GM19324 (cell line): ENCODE data around the gene MLF1.
A peak's percentile ranks its signal among the peaks of the same experiment; 100 is the strongest.
"Not testable (repeated sequence)": the region's sequence is repeated elsewhere in the genome, so short reads cannot be mapped to it uniquely, and the experiment has no call there.

Experiments used
- ATAC-seq: cut with Tn5 transposase; IDR thresholded peaks from one replicate; pipeline ENCODE4 v1.9.1; 2021; ENCODE audit warnings: mild to moderate bottlenecking, moderate library complexity; ENCODE audit not compliant: unreplicated experiment, low FRiP score

The MLF1 gene

GRCh38 chr3:158570999-158571702 is at the start of gene MLF1:
Gene MLF1 (plus strand): TSS chr3:158571194. CDS start chr3:158571301, 107 bp downstream.
- ATAC-seq = peak; percentile 100

- no peak for ATAC-seq
Measured at GRCh38 chr3:158522221-158523136, 48.5 kb upstream of the MLF1 start.

GRCh38 chr3:158528076-158528674 is 42.8 kb upstream of the MLF1 start:
- ATAC-seq = no peak

- ATAC-seq = no peak
Measured at GRCh38 chr3:158531334-158531733, 39.7 kb upstream of the MLF1 start.

- no peak for ATAC-seq
Measured at GRCh38 chr3:158532099-158532734, 38.8 kb upstream of the MLF1 start.

GRCh38 chr3:158535918-158536317 is 35.1 kb upstream of the MLF1 start:
- ATAC-seq = no peak

- ATAC-seq = no peak
Measured at GRCh38 chr3:158539414-158540014, 31.5 kb upstream of the MLF1 start.

GRCh38 chr3:158540066-158540465 is 30.9 kb upstream of the MLF1 start:
- ATAC-seq = no peak

GRCh38 chr3:158548691-158549090 is 22.3 kb upstream of the MLF1 start:
- no peak for ATAC-seq

- not testable (repeated sequence) for ATAC-seq
Measured at GRCh38 chr3:158549938-158550337, 21.1 kb upstream of the MLF1 start.

- no peak for ATAC-seq
Measured at GRCh38 chr3:158552124-158552523, 18.9 kb upstream of the MLF1 start.

GRCh38 chr3:158559504-158559903 is 11.5 kb upstream of the MLF1 start:
- no peak for ATAC-seq

GRCh38 chr3:158560979-158561378 is 10.0 kb upstream of the MLF1 start:
- ATAC-seq = no peak

- ATAC-seq = no peak
Measured at GRCh38 chr3:158562674-158563073, 8.3 kb upstream of the MLF1 start.

GRCh38 chr3:158563076-158563475 is 7.9 kb upstream of the MLF1 start:
- no peak for ATAC-seq

GRCh38 chr3:158565076-158565475 is 5.9 kb upstream of the MLF1 start:
- no peak for ATAC-seq

GRCh38 chr3:158568784-158569183 is 2.2 kb upstream of the MLF1 start:
- no peak for ATAC-seq

- ATAC-seq = no peak
Measured at GRCh38 chr3:158569794-158570193, 1.2 kb upstream of the MLF1 start.

GRCh38 chr3:158571969-158572765 is 1.2 kb downstream of the MLF1 start:
- no peak for ATAC-seq

- ATAC-seq = no peak
Measured at GRCh38 chr3:158572766-158573060, 1.7 kb downstream of the MLF1 start.
